IPS DF 19.7 (cell line): Measurements from ENCODE around the gene BCL3.

ENCODE experiments used
- DNase-seq: peaks from one replicate; pipeline ENCODE4 v3.0.0-alpha.2; 2013; ENCODE audit warnings: low read depth, low spot score

The BCL3 gene

GRCh38 chr19:44741841-44742329 is 6.6 kb upstream of the BCL3 start:
- no peak for DNase-seq

GRCh38 chr19:44742330-44743061 is 6.0 kb upstream of the BCL3 start:
- no peak for DNase-seq

GRCh38 chr19:44744871-44745332 is 3.6 kb upstream of the BCL3 start:
- DNase-seq: no peak

- no peak for DNase-seq
Observed at GRCh38 chr19:44745341-44745831, 3.1 kb upstream of the BCL3 start.

GRCh38 chr19:44745887-44746600 is 2.5 kb upstream of the BCL3 start:
- DNase-seq: no peak

- no peak for DNase-seq
Observed at GRCh38 chr19:44746616-44746945, 1.9 kb upstream of the BCL3 start.

- no peak for DNase-seq
Observed at GRCh38 chr19:44746946-44747738, 1.4 kb upstream of the BCL3 start.

- DNase-seq: no peak
Observed at GRCh38 chr19:44747739-44748425, 626 bp upstream of the BCL3 start.

- DNase-seq: no peak
Observed at GRCh38 chr19:44749292-44749691, 784 bp downstream of the BCL3 start.

GRCh38 chr19:44749994-44750393 is 1.5 kb downstream of the BCL3 start:
- no peak for DNase-seq

- no peak for DNase-seq
Observed at GRCh38 chr19:44752123-44752815, 3.8 kb downstream of the BCL3 start.

- DNase-seq: peak; percentile 56
Observed at GRCh38 chr19:44752816-44753625, 4.5 kb downstream of the BCL3 start.

- no peak for DNase-seq
Observed at GRCh38 chr19:44753626-44753931, 5.1 kb downstream of the BCL3 start.

GRCh38 chr19:44753932-44754749 is 5.6 kb downstream of the BCL3 start:
- no peak for DNase-seq

GRCh38 chr19:44754750-44755080 is 6.2 kb downstream of the BCL3 start:
- DNase-seq: no peak

GRCh38 chr19:44755219-44755618 is 6.7 kb downstream of the BCL3 start:
- no peak for DNase-seq

GRCh38 chr19:44756089-44756562 is 7.6 kb downstream of the BCL3 start:
- no peak for DNase-seq

GRCh38 chr19:44757057-44757734 is 8.7 kb downstream of the BCL3 start:
- no peak for DNase-seq
